ENCODE results near the gene MMRN1. TPM values are rescaled to one million over a fixed set of nuclear protein-coding genes. Genes with fewer than 3 reads are reported as not detected.

Gene MMRN1
- total and polyA plus RNA-seq, 7 donors = 0.44 to 2.3 (median 1.7) TPM

DNA sequence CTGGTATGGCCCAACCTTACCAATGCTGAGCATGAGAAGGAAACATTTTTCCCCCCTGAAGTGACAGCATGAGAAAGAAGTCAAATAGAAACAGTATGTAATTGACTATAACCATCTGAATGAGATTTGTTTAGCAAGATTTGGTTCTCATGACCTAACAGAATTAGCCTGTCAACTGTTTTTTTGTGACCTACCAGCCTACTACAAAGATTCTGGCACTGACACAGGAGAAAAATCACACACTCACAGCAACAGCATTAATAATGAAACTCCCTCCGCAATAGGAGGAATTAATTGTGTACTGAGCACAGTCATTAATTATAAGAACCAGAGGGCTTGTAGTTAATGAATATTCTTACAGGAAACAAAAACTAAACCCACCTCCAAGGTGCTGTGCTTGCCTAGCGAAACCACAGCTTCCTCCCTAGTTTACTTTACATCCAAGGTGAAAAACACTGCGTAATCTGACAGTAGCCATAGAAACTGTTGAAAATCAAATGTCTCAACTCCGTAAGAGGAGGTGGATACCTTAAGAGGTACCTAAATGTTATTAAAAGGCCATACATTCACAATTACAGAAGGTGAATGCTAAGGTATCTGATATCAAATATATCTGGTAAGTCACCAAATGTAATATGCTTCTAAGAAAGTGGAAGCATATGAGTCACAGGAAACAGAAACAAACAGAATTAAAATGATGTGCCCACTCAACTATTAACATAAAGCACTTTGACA lies 34.9 kb downstream of the MMRN1 start:
- H3K27ac ChIP-seq = no peak overlapping the region
- no peak overlapping the region for H3K4me3 ChIP-seq
- H3K9me3 ChIP-seq = no peaks in the 10 kb centered on the region
- DNase-seq (no peak), ATAC-seq (no peak)
- H3K36me3 ChIP-seq (ENCODE audit: insufficient read depth in 1 of 2, low read depth in 1 of 2) = no peaks in the 10 kb centered on the region
- 74 to 79% (median 75%) methylated on average over 4 of the region's 4 CpGs for WGBS, 3 donors
- no peaks in the 10 kb centered on the region for H3K27me3 ChIP-seq (ENCODE audit: insufficient read depth in 3 of 3, low read length in 2 of 3)
- intact Hi-C loops (cut with DNase I) = no loop called here
- no peak for TF ChIP-seq CTCF (IDR thresholded peaks at IDR 0.05)
- H3K4me1 ChIP-seq = no peaks in the 10 kb centered on the region

GRCh38 chr4:89939546-89939945 lies 44.9 kb downstream of the MMRN1 start:
- H3K4me1 ChIP-seq = no peaks in the 10 kb centered on the region
- no peak for ATAC-seq
- no peaks in the 10 kb centered on the region for H3K36me3 ChIP-seq (ENCODE audit: insufficient read depth in 1 of 2, low read depth in 1 of 2)
- H3K4me3 ChIP-seq = no peak overlapping the region
- H3K9me3 ChIP-seq = no peaks in the 10 kb centered on the region
- intact Hi-C loops (cut with DNase I) = no loop called here
- no peaks in the 10 kb centered on the region for H3K27me3 ChIP-seq (ENCODE audit: insufficient read depth in 3 of 3, low read length in 2 of 3)
- H3K27ac ChIP-seq = no peak overlapping the region
- WGBS, 3 donors = 66 to 81% (median 70%) methylated on average over 2 of the region's 2 CpGs
- TF ChIP-seq CTCF (IDR thresholded peaks at IDR 0.05) = no peak
- no peak for DNase-seq

- H3K27me3 ChIP-seq (ENCODE audit: insufficient read depth in 3 of 3, low read length in 2 of 3) = no peaks in the 10 kb centered on the region
- intact Hi-C loops (cut with DNase I) = no loop called here
- H3K4me1 ChIP-seq = no peaks in the 10 kb centered on the region
- no peak overlapping the region for H3K27ac ChIP-seq
- H3K4me3 ChIP-seq = no peak overlapping the region
- H3K9me3 ChIP-seq = no peaks in the 10 kb centered on the region
- ATAC-seq (no peak), DNase-seq (no peak)
- TF ChIP-seq CTCF (IDR thresholded peaks at IDR 0.05) = no peak
- no peaks in the 10 kb centered on the region for H3K36me3 ChIP-seq (ENCODE audit: insufficient read depth in 1 of 2, low read depth in 1 of 2)
These were observed 45.3 kb downstream of the MMRN1 start for GRCh38 chr4:89939994-89940393.

DNA sequence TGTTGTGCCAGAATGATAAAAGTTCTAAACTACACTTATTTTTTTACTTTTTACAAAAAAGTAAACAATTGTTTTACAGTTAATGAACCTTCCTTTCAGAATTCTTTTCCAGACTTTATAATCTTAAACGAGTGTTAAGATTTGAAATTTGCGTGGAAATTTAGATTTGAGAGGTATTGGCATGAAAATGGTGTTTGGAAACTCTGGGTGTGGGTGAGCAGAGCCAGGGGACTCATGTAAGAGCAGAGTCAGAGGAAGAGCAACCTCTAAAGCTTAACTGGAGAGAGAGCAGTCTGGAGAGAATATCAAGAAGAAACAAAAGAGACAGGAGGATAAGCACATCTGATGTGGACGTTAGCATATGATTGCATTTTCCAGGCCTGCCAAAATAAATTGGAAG lies 48.2 kb downstream of the MMRN1 start:
- Histone ChIP-seq H3K27me3 (ENCODE audit: insufficient read depth in 3 of 3, low read length in 2 of 3) (no peaks in the 10 kb centered on the region), H3K36me3 (ENCODE audit: insufficient read depth in 1 of 2, low read depth in 1 of 2) (no peaks in the 10 kb centered on the region), H3K9me3 (no peaks in the 10 kb centered on the region), H3K4me3 (no peak overlapping the region), H3K27ac (no peak overlapping the region), H3K4me1 (no peaks in the 10 kb centered on the region)
- no peak for DNase-seq
- ATAC-seq = no peak
- intact Hi-C loops (cut with DNase I) = no loop called here
- WGBS, 3 donors = 30 to 46% (median 37%) methylated on average over 3 of the region's 3 CpGs
- no peak for TF ChIP-seq CTCF (IDR thresholded peaks at IDR 0.05)

Data from psoas muscle (tissue), 8 donors.